Activated T-helper 2 cell treated with anti-CD3 and anti-CD28 coated beads, Interferon-gamma antibody, Interleukin-2, Interleukin-4, amounts not matched to agents 10 μg/mL and 5 μg/mL and 100 μg/mL, durations not matched to agents 14 hours and 24 hours and 36 hours (primary cell): ENCODE data around the gene SLC25A28. TPM values are rescaled to one million over a fixed set of nuclear protein-coding genes. Genes with fewer than 3 reads are reported as not detected.
"Not testable (repeated sequence)": the region's sequence is repeated elsewhere in the genome, so short reads cannot be mapped to it uniquely, and the experiment has no call there.

ENCODE experiments used
- DNase-seq: peaks from one replicate; pipeline ENCODE4 v3.0.0; 2021; ENCODE audit warnings: low spot score
- H3K27ac Mint-ChIP-seq: one replicate; pipeline ENCODE4 v1.8.0; 2021; ENCODE audit warnings: mixed read lengths
- H3K27me3 Mint-ChIP-seq: one replicate; pipeline ENCODE4 v1.8.0; 2021; ENCODE audit warnings: low read depth, mixed read lengths
- H3K36me3 Mint-ChIP-seq: one replicate; pipeline ENCODE4 v1.8.0; 2021; ENCODE audit warnings: low read depth, mixed read lengths
- H3K4me1 Mint-ChIP-seq: one replicate; pipeline ENCODE4 v1.8.0; 2021; ENCODE audit warnings: low read depth, mixed read lengths
- H3K4me3 Mint-ChIP-seq: one replicate; pipeline ENCODE4 v1.8.0; 2021; ENCODE audit warnings: low read depth, mild to moderate bottlenecking, moderate library complexity, mixed read lengths
- H3K9me3 Mint-ChIP-seq: one replicate; pipeline ENCODE4 v1.8.0; 2021; ENCODE audit warnings: mixed read lengths
- intact Hi-C: fragments of 100-400 bp; cut with micrococcal nuclease; formaldehyde crosslinking; loops from one replicate; pipeline ENCODE4 v1.15.1; 2023
- total RNA-seq: library from RNA; stranded (reverse); gene quantifications from 2 replicates; pipeline ENCODE4 v1.2.3, GENCODE V29; 2022

SLC25A28 gene
- total RNA-seq, 1 donor from 2014 or later = 46.5 TPM

- intact Hi-C loops = no loop called here
Observed at GRCh38 chr10:99652800-99653390, 32.7 kb upstream of the SLC25A28 start.

GRCh38 chr10:99648717-99649116, 28.5 kb upstream of the SLC25A28 start:
- H3K4me1 Mint-ChIP-seq = no peaks in the 10 kb centered on the region
- H3K27me3 Mint-ChIP-seq = peaks cover 25% of the 10 kb centered on the region
- intact Hi-C loops = no loop called here
- no peaks in the 10 kb centered on the region for H3K36me3 Mint-ChIP-seq
- no peak overlapping the region for H3K4me3 Mint-ChIP-seq
- DNase-seq = no peak
- H3K9me3 Mint-ChIP-seq = peaks cover 5% of the 10 kb centered on the region
- no peak overlapping the region for H3K27ac Mint-ChIP-seq

More at GRCh38 chr10:99652800-99653390, 32.7 kb upstream of the SLC25A28 start:
- Mint-ChIP-seq H3K27ac (no peak overlapping the region), H3K4me3 (no peak overlapping the region), H3K27me3 (peaks cover 28% of the 10 kb centered on the region), H3K36me3 (no peaks in the 10 kb centered on the region), H3K9me3 (no peaks in the 10 kb centered on the region), H3K4me1 (no peaks in the 10 kb centered on the region)
- DNase-seq = no peak

- Mint-ChIP-seq H3K9me3 (peaks cover 5% of the 10 kb centered on the region), H3K36me3 (no peaks in the 10 kb centered on the region), H3K4me3 (no peak overlapping the region), H3K4me1 (no peaks in the 10 kb centered on the region), H3K27ac (no peak overlapping the region), H3K27me3 (peaks cover 23% of the 10 kb centered on the region)
- no peak for DNase-seq
- intact Hi-C loops = no loop called here
Observed at GRCh38 chr10:99647601-99648151, 27.4 kb upstream of the SLC25A28 start.

- H3K4me3 Mint-ChIP-seq = no peak overlapping the region
- H3K4me1 Mint-ChIP-seq = peaks cover 6% of the 10 kb centered on the region
- no peaks in the 10 kb centered on the region for H3K36me3 Mint-ChIP-seq
- no peak for DNase-seq
- intact Hi-C loops = no loop called here
- H3K9me3 Mint-ChIP-seq = no peaks in the 10 kb centered on the region
- H3K27me3 Mint-ChIP-seq = peaks cover 32% of the 10 kb centered on the region
- H3K27ac Mint-ChIP-seq = no peak overlapping the region
Observed at GRCh38 chr10:99633832-99634231, 13.6 kb upstream of the SLC25A28 start.

GRCh38 chr10:99631496-99631895, 11.3 kb upstream of the SLC25A28 start:
- DNase-seq = no peak
- Mint-ChIP-seq H3K4me1 (peaks cover 10% of the 10 kb centered on the region), H3K9me3 (no peaks in the 10 kb centered on the region), H3K4me3 (no peak overlapping the region), H3K27me3 (peaks cover 26% of the 10 kb centered on the region), H3K36me3 (no peaks in the 10 kb centered on the region), H3K27ac (no peak overlapping the region)
- intact Hi-C loops = no loop called here

- Mint-ChIP-seq H3K9me3 (no peaks in the 10 kb centered on the region), H3K4me1 (peaks cover 10% of the 10 kb centered on the region), H3K27me3 (peaks cover 21% of the 10 kb centered on the region), H3K4me3 (no peak overlapping the region), H3K27ac (peak overlapping the region; percentile 6), H3K36me3 (no peaks in the 10 kb centered on the region)
- no peak for DNase-seq
- intact Hi-C loops = no loop called here
Observed at GRCh38 chr10:99630991-99631390, 10.8 kb upstream of the SLC25A28 start.

GRCh38 chr10:99630433-99630832, 10.2 kb upstream of the SLC25A28 start:
- DNase-seq = no peak
- Mint-ChIP-seq H3K27ac (peak overlapping the region; percentile 6), H3K4me3 (no peak overlapping the region), H3K27me3 (peaks cover 17% of the 10 kb centered on the region), H3K4me1 (peaks cover 11% of the 10 kb centered on the region), H3K9me3 (no peaks in the 10 kb centered on the region), H3K36me3 (no peaks in the 10 kb centered on the region)
- intact Hi-C loops = no loop called here

GRCh38 chr10:99629625-99629978, 9.4 kb upstream of the SLC25A28 start:
- Mint-ChIP-seq H3K36me3 (no peaks in the 10 kb centered on the region), H3K4me1 (peaks cover 12% of the 10 kb centered on the region), H3K27me3 (peaks cover 14% of the 10 kb centered on the region), H3K9me3 (no peaks in the 10 kb centered on the region), H3K4me3 (no peak overlapping the region), H3K27ac (no peak overlapping the region)
- no peak for DNase-seq
- intact Hi-C loops = no loop called here

- intact Hi-C loops = no loop called here
- peaks cover 10% of the 10 kb centered on the region for H3K27me3 Mint-ChIP-seq
- no peaks in the 10 kb centered on the region for H3K36me3 Mint-ChIP-seq
- peaks cover 14% of the 10 kb centered on the region for H3K4me1 Mint-ChIP-seq
- H3K27ac Mint-ChIP-seq = no peak overlapping the region
- H3K9me3 Mint-ChIP-seq = no peaks in the 10 kb centered on the region
- no peak for DNase-seq
- no peak overlapping the region for H3K4me3 Mint-ChIP-seq
Observed at GRCh38 chr10:99628923-99629624, 8.8 kb upstream of the SLC25A28 start.

- H3K36me3 Mint-ChIP-seq, H3K27ac Mint-ChIP-seq, H3K4me3 Mint-ChIP-seq, intact Hi-C loops, H3K9me3 Mint-ChIP-seq, H3K27me3 Mint-ChIP-seq, DNase-seq: not testable (repeated sequence)
- peaks cover 25% of the 10 kb centered on the region for H3K4me1 Mint-ChIP-seq
Observed at GRCh38 chr10:99625124-99625523, 4.9 kb upstream of the SLC25A28 start.

GRCh38 chr10:99623919-99624318, 3.7 kb upstream of the SLC25A28 start:
- peaks cover 2% of the 10 kb centered on the region for H3K27me3 Mint-ChIP-seq

GRCh38 chr10:99621454-99622251, 1.4 kb upstream of the SLC25A28 start:
- Mint-ChIP-seq H3K36me3 (peaks cover 20% of the 10 kb centered on the region), H3K4me1 (peaks cover 39% of the 10 kb centered on the region), H3K4me3 (peak overlapping the region; percentile 90), H3K9me3 (no peaks in the 10 kb centered on the region), H3K27me3 (no peaks in the 10 kb centered on the region), H3K27ac (peak overlapping the region; percentile 90)
- intact Hi-C loops = loop anchor here (5.0 kb wide), 3 partner anchors 386 to 1489 kb away; partner anchors contain the start of genes DNMBP and R3HCC1L
- no peak for DNase-seq

More at GRCh38 chr10:99623919-99624318, 3.7 kb upstream of the SLC25A28 start:
- intact Hi-C loops = loop anchor here (5.0 kb wide), 3 partner anchors 383 to 1492 kb away; partner anchors contain the start of genes DNMBP and R3HCC1L
- no peak for DNase-seq
- Mint-ChIP-seq H3K4me1 (peaks cover 23% of the 10 kb centered on the region), H3K9me3 (no peaks in the 10 kb centered on the region), H3K4me3 (peak overlapping the region; percentile 3), H3K27ac (no peak overlapping the region), H3K36me3 (peaks cover 5% of the 10 kb centered on the region)
